ENCODE measurements around the gene TRDN.

DNA sequence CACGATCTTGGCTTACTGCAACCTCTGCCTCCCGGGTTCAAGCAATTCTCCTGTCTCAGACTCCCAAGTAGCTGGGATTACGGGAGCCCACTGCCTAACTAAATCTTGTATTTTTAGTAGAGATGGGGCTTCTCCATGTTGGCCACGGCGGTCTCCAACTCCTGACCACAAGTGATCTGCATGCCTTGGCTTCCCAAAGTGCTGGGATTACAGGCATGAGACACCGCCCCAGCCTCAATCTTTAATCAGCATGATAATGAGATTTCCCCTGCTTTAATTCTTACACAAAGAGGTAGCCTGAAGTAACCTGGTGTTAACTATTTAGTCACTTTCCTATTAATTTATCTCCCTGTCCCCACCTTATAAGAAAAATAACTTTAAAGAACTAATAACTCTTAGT lies 31.3 kb upstream of the TRDN start:
- TF ChIP-seq POLR2A (IDR thresholded peaks at IDR 0.05) = no peak
- no peak for TF ChIP-seq CTCF (IDR thresholded peaks at IDR 0.05)
